DOHH2 (cell line): Measurements from ENCODE around the gene ABCA4.

ENCODE experiments used
- H3F3A ChIP-seq: fragments of 200-600 bp; sonication (generic), shearing (Covaris generic); 2 replicates; pipeline ENCODE4 v1.6.0; 2016; ENCODE audit warnings: antibody characterized with exemption, mild to moderate bottlenecking; ENCODE audit not compliant: control insufficient read depth, insufficient read depth
- H3K27ac ChIP-seq: fragments of 200-600 bp; sonication (generic); 2 replicates; pipeline ENCODE4 v1.5.1; 2014; ENCODE audit warnings: low read depth, mild to moderate bottlenecking, low read length, moderate library complexity
- H3K27me3 ChIP-seq: fragments of 200-600 bp; sonication (generic); 2 replicates; pipeline ENCODE4 v1.6.1; 2014; ENCODE audit warnings: mild to moderate bottlenecking, low read length, mixed read lengths; ENCODE audit not compliant: control insufficient read depth
- H3K36me3 ChIP-seq: fragments of 200-600 bp; sonication (generic); 2 replicates; pipeline ENCODE4 v1.6.1; 2014; ENCODE audit warnings: mild to moderate bottlenecking, low read length, moderate library complexity, mixed read lengths; ENCODE audit not compliant: control insufficient read depth
- H3K4me1 ChIP-seq: fragments of 200-600 bp; sonication (generic); 2 replicates; pipeline ENCODE4 v1.6.1; 2014; ENCODE audit warnings: mild to moderate bottlenecking, low read length, mixed read lengths; ENCODE audit not compliant: control insufficient read depth
- H3K4me2 ChIP-seq: fragments of 200-600 bp; sonication (generic); 2 replicates; pipeline ENCODE4 v1.6.0; 2014; ENCODE audit warnings: mild to moderate bottlenecking, low read length, moderate library complexity
- H3K4me3 ChIP-seq: fragments of 200-600 bp; sonication (generic); 2 replicates; pipeline ENCODE4 v1.5.1; 2014; ENCODE audit warnings: mild to moderate bottlenecking, low read length, mixed read lengths
- H3K79me2 ChIP-seq: fragments of 200-600 bp; sonication (generic); 2 replicates; pipeline ENCODE4 v1.6.1; 2014; ENCODE audit warnings: mild to moderate bottlenecking, low read length, mixed read lengths; ENCODE audit not compliant: control insufficient read depth
- H3K9me2 ChIP-seq: fragments of 200-600 bp; sonication (generic); replicated peaks from 2 replicates; pipeline ENCODE4 v1.6.1; 2014; ENCODE audit warnings: mild to moderate bottlenecking, low read length, mixed read lengths; ENCODE audit not compliant: control insufficient read depth
- H3K9me3 ChIP-seq: fragments of 200-600 bp; sonication (generic); 2 replicates; pipeline ENCODE4 v1.6.1; 2014; ENCODE audit warnings: antibody characterized with exemption, low read length, mixed read lengths; ENCODE audit not compliant: control insufficient read depth, insufficient read depth
- H4K20me1 ChIP-seq: fragments of 200-600 bp; sonication (generic); 2 replicates; pipeline ENCODE4 v1.6.0; 2014; ENCODE audit warnings: low read depth, mild to moderate bottlenecking, antibody characterized with exemption, low read length, moderate library complexity; ENCODE audit not compliant: control insufficient read depth, insufficient read depth
- CTCF ChIP-seq: fragments of 200-600 bp; sonication (generic); IDR thresholded peaks from one replicate; pipeline ENCODE4 v1.5.1; 2014; ENCODE audit warnings: antibody characterized with exemption, mild to moderate bottlenecking, low read depth, low read length; ENCODE audit not compliant: poor library complexity, severe bottlenecking
- EZH2phosphoT487 ChIP-seq: fragments of 200-600 bp; sonication (generic); IDR thresholded peaks from 2 replicates; pipeline ENCODE4 v1.6.1; 2017; ENCODE audit warnings: borderline replicate concordance, mild to moderate bottlenecking, antibody characterized with exemption, low read length, moderate library complexity, mixed read lengths

Gene ABCA4

GRCh38 chr1:94033849-94034248, 87.1 kb downstream of the ABCA4 start:
- no peaks in the 10 kb centered on the region for H3K9me3 ChIP-seq
- 0 out of 2 replicates have a peak, but pooled peaks cover 6% of the 10 kb centered on the region for H3K4me1 ChIP-seq
- no peak for TF ChIP-seq CTCF
- TF ChIP-seq EZH2phosphoT487: no peak
- H3K4me3 ChIP-seq: no peak overlapping the region
- H3K27ac ChIP-seq: no peak overlapping the region
- H4K20me1 ChIP-seq: no peaks in the 10 kb centered on the region
- H3K9me2 ChIP-seq: no peaks in the 10 kb centered on the region
- H3K36me3 ChIP-seq: no peaks in the 10 kb centered on the region
- no peaks in the 10 kb centered on the region for H3K79me2 ChIP-seq
- H3K4me2 ChIP-seq: no peak overlapping the region
- H3F3A ChIP-seq: no peaks in the 10 kb centered on the region
- H3K27me3 ChIP-seq: peaks cover 28% of the 10 kb centered on the region

- no peak overlapping the region for H3K4me3 ChIP-seq
- peaks cover 18% of the 10 kb centered on the region for H3K27me3 ChIP-seq
- H3K79me2 ChIP-seq: no peaks in the 10 kb centered on the region
- H3K9me2 ChIP-seq: no peaks in the 10 kb centered on the region
- no peak overlapping the region for H3K27ac ChIP-seq
- H3K9me3 ChIP-seq: no peaks in the 10 kb centered on the region
- TF ChIP-seq EZH2phosphoT487 (no peak), CTCF (no peak)
- H3K4me2 ChIP-seq: no peak overlapping the region
- no peaks in the 10 kb centered on the region for H3F3A ChIP-seq
- 0 out of 2 replicates have a peak, but pooled peaks cover 6% of the 10 kb centered on the region for H3K4me1 ChIP-seq
- no peaks in the 10 kb centered on the region for H3K36me3 ChIP-seq
- H4K20me1 ChIP-seq: no peaks in the 10 kb centered on the region
Measured at GRCh38 chr1:94032637-94033036, 88.3 kb downstream of the ABCA4 start.

- H3K4me1 ChIP-seq: 0 out of 2 replicates have a peak, but pooled peaks cover under 1% of the 10 kb centered on the region
- no peak for TF ChIP-seq CTCF
- no peaks in the 10 kb centered on the region for H3F3A ChIP-seq
- H3K27ac ChIP-seq: no peak overlapping the region
- H3K4me2 ChIP-seq: no peak overlapping the region
- H3K79me2 ChIP-seq: no peaks in the 10 kb centered on the region
- no peaks in the 10 kb centered on the region for H3K9me2 ChIP-seq
- H4K20me1 ChIP-seq: no peaks in the 10 kb centered on the region
- H3K36me3 ChIP-seq: no peaks in the 10 kb centered on the region
- H3K27me3 ChIP-seq: peaks cover 7% of the 10 kb centered on the region
- no peaks in the 10 kb centered on the region for H3K9me3 ChIP-seq
- H3K4me3 ChIP-seq: no peak overlapping the region
Measured at GRCh38 chr1:94031591-94031990, 89.4 kb downstream of the ABCA4 start.

- no peaks in the 10 kb centered on the region for H3K9me2 ChIP-seq
- H3K27ac ChIP-seq: no peak overlapping the region
Measured at GRCh38 chr1:94031154-94031553, 89.8 kb downstream of the ABCA4 start.

More at GRCh38 chr1:94031154-94031553, 89.8 kb downstream of the ABCA4 start:
- no peaks in the 10 kb centered on the region for H3F3A ChIP-seq
- H3K79me2 ChIP-seq: no peaks in the 10 kb centered on the region
- H4K20me1 ChIP-seq: no peaks in the 10 kb centered on the region
- H3K27me3 ChIP-seq: peaks cover 7% of the 10 kb centered on the region; the same call in 1 of the 2 replicates
- no peaks in the 10 kb centered on the region for H3K36me3 ChIP-seq
- no peak overlapping the region for H3K4me2 ChIP-seq
- no peak for TF ChIP-seq CTCF
- TF ChIP-seq EZH2phosphoT487: no peak
- no peaks in the 10 kb centered on the region for H3K9me3 ChIP-seq
- H3K4me1 ChIP-seq: no peaks in the 10 kb centered on the region
- no peak overlapping the region for H3K4me3 ChIP-seq
